CD4-positive, alpha-beta T cell (primary cell): Measurements from ENCODE around the gene MSMB. TPM values are rescaled to one million over a fixed set of nuclear protein-coding genes. Genes with fewer than 3 reads are reported as not detected.
A peak's percentile ranks its signal among the peaks of the same experiment; 100 is the strongest.

ENCODE experiments used
- ATAC-seq: fragments of 200-7000 bp; cut with Tn5 transposase; one replicate; pipeline ENCODE4 v1.10.0; 2022; ENCODE audit warnings: mild to moderate bottlenecking; ENCODE audit not compliant: poor library complexity
- CTCF ChIA-PET: fragments of 350-600 bp; sonication (Branson Sonifier 250); formaldehyde crosslinking; loops from one replicate; lab custom pipeline; 2021; ENCODE audit warnings: antibody characterized with exemption, inconsistent platforms; lab: Charles Lee
- POLR2A ChIA-PET: fragments of 350-600 bp; sonication (Branson Sonifier 250); formaldehyde crosslinking; loops from one replicate; lab custom pipeline; 2021; ENCODE audit warnings: antibody characterized with exemption, inconsistent platforms; lab: Charles Lee
- DNase-seq, 14 experiments: peaks; one replicate each; pipeline ENCODE4 v3.0.0-alpha.2; 2013 to 2020; ENCODE audit warnings: mixed read lengths in 2 of 14
- H3K27ac ChIP-seq, 2 donors: one replicate each; pipeline versions ENCODE4 v1.5.1 to v1.7.0; 2013; ENCODE audit warnings: low read length in 2 of 2, low read depth in 1 of 2, mild to moderate bottlenecking in 1 of 2
- H3K27me3 ChIP-seq, 2 experiments: 1 replicate in 1 of 2; 2 replicates in 1 of 2; pipeline versions ENCODE4 v1.6.1 to v1.7.0; 2013; ENCODE audit warnings: low read length in 2 of 2, control low read depth in 1 of 2, mild to moderate bottlenecking in 1 of 2, moderate library complexity in 1 of 2; ENCODE audit not compliant: insufficient read depth in 2 of 2, control insufficient read depth in 1 of 2
- H3K36me3 ChIP-seq: one replicate; pipeline ENCODE4 v1.6.1; 2013; ENCODE audit warnings: low read length, control low read depth; ENCODE audit not compliant: insufficient read depth
- H3K4me1 ChIP-seq: one replicate; pipeline ENCODE4 v1.6.1; 2013; ENCODE audit warnings: low read length, control low read depth; ENCODE audit not compliant: insufficient read depth
- H3K4me3 ChIP-seq: one replicate; pipeline ENCODE4 v1.5.1; 2013; ENCODE audit warnings: mild to moderate bottlenecking, low read length, moderate library complexity
- H3K9me3 ChIP-seq, 2 experiments: 1 replicate in 1 of 2; 2 replicates in 1 of 2; pipeline versions ENCODE4 v1.6.1 to v1.7.0; 2013; ENCODE audit warnings: low read length in 2 of 2, mild to moderate bottlenecking in 2 of 2, control low read depth in 1 of 2, moderate library complexity in 1 of 2; ENCODE audit not compliant: control insufficient read depth in 1 of 2, insufficient read depth in 1 of 2
- H3K27ac Mint-ChIP-seq: one replicate; pipeline ENCODE4 v1.8.0; 2020; ENCODE audit warnings: mixed read lengths
- H3K27me3 Mint-ChIP-seq: one replicate; pipeline ENCODE4 v1.8.0; 2021; ENCODE audit warnings: mixed read lengths
- H3K36me3 Mint-ChIP-seq: one replicate; pipeline ENCODE4 v1.8.0; 2021; ENCODE audit warnings: low read depth, mixed read lengths
- H3K4me1 Mint-ChIP-seq: one replicate; pipeline ENCODE4 v1.8.0; 2021; ENCODE audit warnings: low read depth, mixed read lengths
- H3K4me3 Mint-ChIP-seq: one replicate; pipeline ENCODE4 v1.8.0; 2020; ENCODE audit warnings: mild to moderate bottlenecking, mixed read lengths
- H3K9me3 Mint-ChIP-seq: one replicate; pipeline ENCODE4 v1.8.0; 2020; ENCODE audit warnings: mixed read lengths
- CTCF ChIP-seq: fragments of 200-600 bp; IDR thresholded peaks from one replicate; pipeline ENCODE4 v1.8.0; 2022; ENCODE audit warnings: antibody characterized with exemption, mild to moderate bottlenecking
- intact Hi-C, 2 experiments: fragments of 100-400 bp; cut with DNase I in 1 of 2; cut with micrococcal nuclease in 1 of 2; formaldehyde crosslinking; loops; one replicate each; pipeline versions ENCODE4 v1.15.1 to v1.9.0; 2023 to 2025; cut with DNase I, micrococcal nuclease
- total RNA-seq, 174 experiments: library from RNA in 2 of 174; stranded (reverse) in 2 of 174; gene quantifications; one replicate each; pipeline ENCODE4 v1.2.3 and lab custom pipeline; 2021 to 2026

The MSMB gene
- total RNA-seq, 2 experiments from 2014 or later = not detected

GRCh38 chr10:46092524-46093081, 46.5 kb upstream of the MSMB start:
- Histone ChIP-seq H3K36me3 (no peaks in the 10 kb centered on the region), H3K27me3 (no peaks in the 10 kb centered on the region), H3K9me3 (no peaks in the 10 kb centered on the region), H3K4me3 (peak overlapping the region; percentile 74), H3K27ac (peak overlapping the region; percentile 55 to 82), H3K4me1 (peaks cover 82% of the 10 kb centered on the region)
- intact Hi-C loops = loop anchor here in 1 of 2 experiments (2.0 kb wide), 1 partner anchor 62 kb away; the partner anchor contains the start of gene NCOA4
- H3K27ac Mint-ChIP-seq = no peak overlapping the region
- H3K4me1 Mint-ChIP-seq = peaks cover 10% of the 10 kb centered on the region
- H3K36me3 Mint-ChIP-seq = no peaks in the 10 kb centered on the region
- CTCF ChIA-PET = no interaction called here
- POLR2A ChIA-PET = interaction anchor here (1.1 to 4.4 kb wide), 6 partner anchors 12 to 176 kb away, joined by 3 to 26 read pairs (median 5); no protein-coding TSS in a partner anchor
- H3K4me3 Mint-ChIP-seq = no peak overlapping the region
- no peaks in the 10 kb centered on the region for H3K27me3 Mint-ChIP-seq
- ATAC-seq (peak; percentile 48), DNase-seq (peak in 6 of 14 experiments; percentile 30 to 86 (median 55))
- TF ChIP-seq CTCF = no peak
- no peaks in the 10 kb centered on the region for H3K9me3 Mint-ChIP-seq

- CTCF ChIA-PET = interaction anchor here (1.3 kb wide), 1 partner anchor 137 kb away, joined by 3 read pairs; no protein-coding TSS in a partner anchor
- no peak for TF ChIP-seq CTCF
- Histone ChIP-seq H3K27me3 (no peaks in the 10 kb centered on the region), H3K36me3 (no peaks in the 10 kb centered on the region), H3K9me3 (no peaks in the 10 kb centered on the region), H3K4me3 (peak overlapping the region; percentile 74), H3K27ac (peak overlapping the region; percentile 52 to 55), H3K4me1 (peaks cover 76% of the 10 kb centered on the region)
- Mint-ChIP-seq H3K9me3 (no peaks in the 10 kb centered on the region), H3K4me3 (no peak overlapping the region), H3K27ac (no peak overlapping the region), H3K27me3 (no peaks in the 10 kb centered on the region), H3K4me1 (peaks cover 10% of the 10 kb centered on the region), H3K36me3 (no peaks in the 10 kb centered on the region)
- intact Hi-C loops = loop anchor here (2.0 kb wide), 2 partner anchors 59 to 61 kb away; partner anchors contain the start of gene NCOA4 (in 1 of the 2)
- ATAC-seq (peak; percentile 1), DNase-seq (peak in 3 of 14 experiments; percentile 3 to 45 (median 14))
- POLR2A ChIA-PET = interaction anchor here (1.1 to 4.4 kb wide), 6 partner anchors 12 to 177 kb away, joined by 3 to 26 read pairs (median 5); no protein-coding TSS in a partner anchor
Observed at GRCh38 chr10:46091828-46092523, 45.9 kb upstream of the MSMB start.

- no peaks in the 10 kb centered on the region for H3K27me3 Mint-ChIP-seq
Observed at GRCh38 chr10:46091080-46091827, 45.2 kb upstream of the MSMB start.

More at GRCh38 chr10:46091080-46091827, 45.2 kb upstream of the MSMB start:
- peak overlapping the region; percentile 52 to 55 for H3K27ac ChIP-seq
- Mint-ChIP-seq H3K9me3 (no peaks in the 10 kb centered on the region), H3K4me3 (peak overlapping the region; percentile 64), H3K36me3 (no peaks in the 10 kb centered on the region), H3K4me1 (peaks cover 10% of the 10 kb centered on the region), H3K27ac (no peak overlapping the region)
- H3K4me3 ChIP-seq = peak overlapping the region; percentile 74
- CTCF ChIA-PET = interaction anchor here (1.3 kb wide), 1 partner anchor 138 kb away, joined by 3 read pairs; no protein-coding TSS in a partner anchor
- no peaks in the 10 kb centered on the region for H3K36me3 ChIP-seq
- H3K27me3 ChIP-seq = no peaks in the 10 kb centered on the region
- H3K9me3 ChIP-seq = no peaks in the 10 kb centered on the region
- POLR2A ChIA-PET = interaction anchor here (1.1 to 4.4 kb wide), 6 partner anchors 11 to 177 kb away, joined by 3 to 26 read pairs (median 5); no protein-coding TSS in a partner anchor
- TF ChIP-seq CTCF = no peak
- intact Hi-C loops = loop anchor here in 1 of 2 experiments (2.0 kb wide), 1 partner anchor 58 kb away; no protein-coding TSS in a partner anchor
- peaks cover 68% of the 10 kb centered on the region for H3K4me1 ChIP-seq
- peak; percentile 11 for ATAC-seq
- peak in 6 of 14 experiments; percentile 15 to 49 (median 40) for DNase-seq
